Femur (tissue), 1 donor: ENCODE data around the gene RALGDS.
"Not testable (repeated sequence)": the region's sequence is repeated elsewhere in the genome, so short reads cannot be mapped to it uniquely, and the experiment has no call there.

Experiments used
- DNase-seq: peaks from one replicate; pipeline ENCODE4 v3.0.0-alpha.2; 2017

The RALGDS gene

DNA sequence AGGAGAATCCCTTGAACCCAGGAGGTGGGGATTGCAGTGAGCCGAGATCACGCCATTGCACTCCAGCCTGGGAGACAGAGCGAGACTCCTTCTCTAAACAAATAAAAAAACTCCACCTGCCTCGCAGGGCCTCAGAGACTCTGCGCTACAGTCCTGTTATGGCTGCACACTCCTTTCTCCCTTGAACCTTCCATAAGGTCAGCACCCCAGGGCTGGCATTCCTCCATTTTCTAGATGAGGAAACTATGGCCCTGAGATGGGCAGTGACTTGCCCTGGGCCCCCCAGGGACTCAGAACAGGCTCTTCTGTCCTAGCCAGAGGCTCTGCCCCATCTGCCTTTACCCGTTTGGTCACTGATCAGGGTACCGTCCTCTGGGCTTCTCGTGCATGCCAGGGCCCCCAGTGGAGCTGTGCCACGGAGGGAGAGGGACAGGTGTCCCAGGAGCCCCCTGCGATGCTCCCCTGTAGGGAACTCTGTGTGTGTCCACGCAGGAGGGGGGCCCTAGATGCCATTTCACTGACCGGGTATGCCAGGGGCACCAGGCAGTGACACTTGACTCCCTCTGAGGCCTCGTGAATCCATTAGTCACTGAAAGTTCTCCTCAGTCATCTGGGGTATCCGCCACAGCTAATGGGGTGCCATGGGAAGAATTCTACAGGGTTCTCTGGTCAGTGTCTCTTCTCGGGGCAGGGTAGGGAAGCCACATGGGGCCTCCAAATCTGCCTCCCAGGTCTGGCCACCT is 16.2 kb downstream of the RALGDS start:
- DNase-seq: peak; percentile 21

- DNase-seq: peak; percentile 25
These were observed 17.0 kb downstream of the RALGDS start for GRCh38 chr9:133103987-133104505.

DNA sequence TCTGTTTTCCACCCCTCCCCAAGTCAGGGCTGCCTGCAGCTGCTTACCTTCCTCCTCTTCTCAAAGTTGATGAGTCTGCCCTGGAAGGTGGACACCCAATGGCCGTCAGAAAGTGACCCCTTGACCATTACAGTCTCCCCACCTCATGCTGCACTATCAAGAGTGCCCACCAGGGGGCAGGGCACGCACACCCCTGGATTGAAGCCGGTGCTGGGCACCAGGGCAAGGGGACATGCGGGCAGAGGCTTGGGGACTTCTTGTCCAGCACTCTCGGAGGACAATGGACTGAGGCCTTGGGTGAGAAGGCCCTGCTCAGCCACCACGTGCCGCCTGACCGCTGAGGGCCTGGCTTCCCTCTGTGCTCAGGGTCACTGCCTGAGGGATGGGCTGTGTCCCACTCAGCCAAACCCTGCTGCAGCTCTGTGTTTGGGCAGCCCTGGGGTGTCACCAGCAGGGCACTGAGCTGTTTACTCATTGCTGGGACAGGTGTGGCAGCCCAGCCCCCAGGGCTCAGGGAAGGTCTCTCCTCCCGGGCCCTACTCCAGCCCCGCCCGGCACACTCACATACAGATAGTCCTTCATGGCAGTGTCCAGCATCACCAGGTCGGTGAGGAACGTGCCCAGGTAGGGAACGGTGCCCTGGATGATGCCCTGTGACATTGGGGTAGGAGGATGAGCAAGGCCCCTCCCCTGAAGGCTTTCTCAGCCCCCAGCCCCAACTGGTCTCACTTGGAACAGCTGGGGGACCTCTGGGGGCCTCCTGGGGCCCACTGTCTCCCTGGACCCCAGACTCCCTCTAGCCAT is 17.7 kb downstream of the RALGDS start:
- peak; percentile 79 for DNase-seq

- DNase-seq: peak; percentile 18
These were observed 18.6 kb downstream of the RALGDS start for GRCh38 chr9:133102190-133103021.

- DNase-seq: peak; percentile 15
These were observed 19.5 kb downstream of the RALGDS start for GRCh38 chr9:133101356-133102189.

DNA sequence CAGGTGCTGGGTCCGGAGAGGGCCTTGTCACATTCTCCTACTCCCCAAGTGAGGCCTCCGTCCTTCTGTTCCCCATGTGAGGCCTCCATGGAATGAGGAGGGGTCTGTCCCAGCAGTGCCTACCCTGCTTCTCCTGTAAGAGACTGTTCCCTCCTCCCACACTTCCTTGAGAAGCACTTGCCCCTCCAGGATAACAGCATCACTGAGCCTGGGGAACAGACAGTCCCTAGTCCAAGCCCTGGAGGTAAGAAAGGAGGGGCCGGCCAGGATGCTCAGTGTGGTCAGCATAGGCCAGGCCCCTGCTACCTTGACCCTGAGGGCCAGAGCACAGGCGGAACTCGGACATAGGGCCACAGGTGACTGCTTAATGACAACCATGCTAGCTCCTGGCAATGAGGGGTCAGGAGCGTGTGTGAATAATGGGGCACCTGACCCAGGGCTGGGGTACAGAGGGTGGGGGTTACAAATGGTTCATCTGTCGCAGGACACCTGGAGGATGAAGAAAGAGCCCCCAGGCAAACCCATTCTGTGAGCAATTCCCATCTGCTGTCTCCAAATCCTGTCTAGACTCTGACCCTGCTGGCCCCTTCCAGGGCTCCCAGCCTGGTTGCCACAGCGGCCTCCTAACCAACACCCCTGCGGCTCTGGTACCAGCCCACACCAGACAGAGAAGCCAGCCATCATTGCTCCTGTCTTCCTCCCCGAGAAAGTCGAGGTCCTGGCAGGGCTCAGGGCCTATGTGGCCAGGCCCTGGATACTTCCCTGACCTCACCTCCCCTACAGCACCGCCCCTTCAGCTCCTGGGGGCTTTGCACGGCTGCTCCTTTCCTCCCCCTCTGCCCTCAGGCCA is 20.3 kb downstream of the RALGDS start:
- no peak for DNase-seq

DNA sequence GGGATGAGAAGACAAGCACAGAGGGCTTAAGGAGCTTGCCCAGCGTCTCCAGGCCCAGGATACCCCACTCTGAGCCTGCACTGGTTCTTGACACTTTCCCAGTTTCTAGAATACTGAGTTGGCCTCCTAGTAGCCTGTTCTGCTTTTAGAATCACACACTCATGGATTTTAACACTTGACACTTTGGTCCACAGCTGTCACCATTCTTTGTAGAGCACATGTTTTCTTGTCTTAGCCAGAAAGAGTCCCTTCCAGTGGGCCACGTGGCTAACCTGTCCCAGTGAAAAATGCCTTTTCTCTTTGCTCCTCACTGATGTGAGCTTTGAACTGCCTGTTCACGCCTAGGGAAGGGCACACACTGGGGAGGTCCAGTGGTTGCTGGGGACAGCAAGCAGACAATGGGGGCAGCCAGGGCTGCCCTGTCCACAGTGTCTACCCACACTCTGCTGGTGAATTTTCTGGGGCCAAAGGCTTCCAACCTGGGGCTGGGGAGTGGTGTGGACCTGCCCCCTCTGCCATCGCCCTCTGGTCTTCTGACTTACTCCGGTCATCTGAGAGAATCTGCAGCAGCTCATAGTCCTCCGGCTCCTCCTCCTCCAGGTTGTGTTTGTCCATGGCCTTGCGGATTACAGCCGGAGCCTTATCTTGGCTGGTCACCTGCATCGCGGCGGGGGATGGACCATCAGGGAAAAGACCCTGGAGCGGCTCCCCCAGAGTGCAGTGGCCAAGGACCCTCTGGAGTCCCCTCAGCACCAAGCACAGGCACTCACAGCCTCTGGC is 21.1 kb downstream of the RALGDS start:
- no peak for DNase-seq

- no peak for DNase-seq
These were observed 22.2 kb downstream of the RALGDS start for GRCh38 chr9:133098871-133099270.

DNA sequence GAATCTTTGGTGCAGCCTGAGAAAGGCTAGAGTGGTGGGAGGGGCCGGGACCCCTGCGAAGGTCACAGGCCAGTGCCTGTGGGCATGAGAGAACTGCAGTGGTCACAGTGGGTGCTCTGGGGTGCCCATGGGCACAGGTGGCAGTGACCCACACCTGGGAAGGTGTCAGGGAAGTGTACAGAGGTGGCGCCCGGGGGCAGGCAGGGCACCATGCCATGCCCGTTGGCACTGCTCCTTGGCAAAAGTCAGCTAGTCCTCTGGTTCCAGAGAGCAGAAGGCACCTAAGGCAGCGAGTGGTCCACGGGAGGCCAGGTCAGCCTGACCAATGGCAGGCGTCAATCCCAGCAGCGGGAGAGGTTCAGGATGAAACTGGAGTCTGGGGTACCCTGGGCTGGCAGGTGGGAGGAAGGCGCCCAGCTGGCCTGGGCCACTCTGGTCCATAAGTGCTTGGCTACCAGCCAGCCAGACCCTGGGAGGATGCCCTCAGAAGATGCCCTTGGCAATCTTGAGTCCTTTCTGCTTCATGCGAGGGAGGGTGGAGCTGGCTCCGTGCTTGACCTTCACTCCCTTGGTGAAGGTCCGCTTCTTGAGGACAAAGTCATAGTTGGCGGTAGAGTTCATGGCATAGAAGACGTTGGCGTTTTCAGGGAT is 22.8 kb downstream of the RALGDS start:
- DNase-seq: no peak

GRCh38 chr9:133094842-133095393 is 26.1 kb downstream of the RALGDS start:
- no peak for DNase-seq

DNA sequence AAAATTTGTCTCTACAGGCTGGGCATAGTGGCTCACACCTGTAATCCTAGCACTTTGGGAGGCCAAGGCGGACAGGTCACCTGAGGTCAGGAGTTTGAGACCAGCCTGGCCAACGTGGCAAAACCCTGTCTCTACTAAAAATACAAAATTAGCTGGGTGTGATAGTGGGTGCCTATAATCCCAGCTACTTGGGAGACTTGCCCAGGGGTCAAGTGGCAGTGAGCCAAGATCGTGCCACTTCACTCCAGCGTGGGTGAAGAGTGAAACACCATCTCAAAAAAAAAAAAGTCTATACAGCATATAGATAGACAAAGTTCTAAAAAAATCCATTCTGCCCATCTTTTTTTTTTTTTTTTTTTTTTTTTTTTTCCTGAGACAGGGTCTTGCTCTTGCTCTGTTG is 26.7 kb downstream of the RALGDS start:
- DNase-seq: not testable (repeated sequence)

- DNase-seq: no peak
These were observed 30.2 kb downstream of the RALGDS start for GRCh38 chr9:133090752-133091385.

DNA sequence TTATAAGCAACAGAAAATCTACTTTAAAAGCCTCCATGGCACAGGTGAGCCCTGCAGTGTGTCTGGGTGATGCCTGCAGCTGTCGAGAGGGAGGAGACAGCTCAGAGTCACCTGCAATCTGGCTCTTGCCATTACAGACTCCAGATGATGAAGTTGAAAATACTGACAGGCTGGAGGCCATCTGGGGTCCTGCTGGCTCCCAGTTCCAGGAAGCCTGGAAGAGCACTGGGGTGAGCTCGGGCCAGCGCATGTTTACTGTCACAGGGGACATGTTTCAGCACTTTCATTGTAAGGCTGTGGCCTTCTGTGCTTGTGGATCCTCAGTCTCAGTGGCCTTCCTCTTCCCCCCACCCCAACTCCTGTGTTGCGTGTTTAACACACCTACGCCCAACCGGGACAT is 30.9 kb downstream of the RALGDS start:
- DNase-seq: no peak

GRCh38 chr9:133089271-133089671 is 31.8 kb downstream of the RALGDS start:
- DNase-seq: no peak

- DNase-seq: no peak
These were observed 32.3 kb downstream of the RALGDS start for GRCh38 chr9:133088756-133089155.

DNA sequence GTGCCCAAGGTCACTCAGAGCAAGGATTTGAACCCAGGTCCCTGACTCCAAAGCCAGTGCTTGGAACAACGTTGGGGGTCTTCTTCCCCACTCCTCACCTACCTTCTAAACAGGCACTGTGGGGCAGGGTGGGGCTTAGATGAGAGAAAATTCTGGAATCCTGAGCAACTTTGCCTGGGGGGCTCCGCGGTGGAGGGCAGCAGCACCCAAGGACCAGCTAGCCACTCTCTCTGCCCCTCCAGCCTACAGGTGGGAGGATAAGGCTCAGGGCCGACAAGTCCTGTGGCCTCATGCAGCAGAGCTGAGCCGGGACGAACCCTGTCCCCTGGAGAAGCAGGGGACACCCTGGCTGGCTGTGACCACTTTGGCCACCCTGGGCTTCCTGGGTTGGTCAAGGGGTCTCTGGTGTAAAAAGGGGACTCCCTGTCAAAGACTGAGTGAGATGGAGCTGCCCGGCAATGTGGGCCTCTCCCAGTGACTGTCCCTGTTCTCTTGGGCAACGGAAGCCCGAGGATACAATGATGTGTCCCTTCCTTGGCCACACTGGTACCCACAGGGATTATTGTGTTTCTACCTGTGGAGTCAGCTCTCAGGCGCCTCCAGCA is 32.8 kb downstream of the RALGDS start:
- no peak for DNase-seq

DNA sequence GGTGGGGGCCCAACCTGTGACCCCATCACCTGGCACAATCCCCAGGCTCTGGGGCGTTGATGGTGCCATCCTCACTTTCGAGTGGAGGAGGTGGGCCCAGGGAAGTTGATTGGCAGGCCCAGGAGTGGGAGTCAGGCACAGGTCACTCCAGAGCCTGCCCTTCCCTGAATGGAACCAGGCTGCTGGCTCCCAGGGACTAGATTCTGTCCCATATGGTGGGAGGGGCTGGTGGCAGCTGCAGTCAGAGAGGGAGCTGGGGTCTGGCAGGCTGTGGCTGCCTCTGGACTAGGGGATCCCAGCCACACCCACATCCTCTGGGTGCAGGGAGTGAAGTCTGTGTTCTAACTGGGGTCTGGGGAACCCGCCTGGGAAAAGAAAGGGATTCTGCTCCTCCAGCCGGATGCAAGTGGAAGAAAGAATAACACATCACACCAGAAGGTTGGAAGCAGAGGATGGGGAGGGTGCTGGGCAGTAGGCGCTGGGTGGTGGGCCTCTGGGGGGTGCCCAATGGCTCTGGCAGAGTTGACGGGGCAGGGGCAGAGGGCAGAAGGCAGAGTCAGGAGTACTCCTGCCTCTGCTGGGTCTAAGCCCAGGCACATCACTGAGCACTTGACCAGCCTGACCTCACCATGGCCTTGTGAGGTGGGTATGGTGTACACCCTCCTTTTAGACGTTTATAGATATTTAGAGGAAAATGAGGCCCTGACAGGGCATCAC is 33.5 kb downstream of the RALGDS start:
- peak; percentile 14 for DNase-seq

GRCh38 chr9:133086894-133087293 is 34.1 kb downstream of the RALGDS start:
- DNase-seq: no peak
